Hypothalamus (tissue), 51 donors: ENCODE results near the gene CCDC14.
"Not testable (repeated sequence)": the region's sequence is repeated elsewhere in the genome, so short reads cannot be mapped to it uniquely, and the experiment has no call there.

Source experiments
- DNase-seq, 51 donors: peaks; one replicate each; lab custom pipeline; 2025; lab: John Stamatoyannopoulos, UW

Gene CCDC14

GRCh38 chr3:123966799-123967198, 5.8 kb upstream of the CCDC14 start:
- DNase-seq: not testable (repeated sequence)

- not testable (repeated sequence) for DNase-seq
Observed at GRCh38 chr3:123964793-123965192, 3.8 kb upstream of the CCDC14 start.

GRCh38 chr3:123961508-123961856, 453 bp upstream of the CCDC14 start:
- DNase-seq: no peak

- DNase-seq: no peak
Observed at GRCh38 chr3:123953735-123954134, 7.3 kb downstream of the CCDC14 start.

- no peak for DNase-seq
Observed at GRCh38 chr3:123952844-123953520, 8.0 kb downstream of the CCDC14 start.

- DNase-seq: no peak
Observed at GRCh38 chr3:123951522-123952447, 9.2 kb downstream of the CCDC14 start.

GRCh38 chr3:123949641-123950040, 11.4 kb downstream of the CCDC14 start:
- no peak for DNase-seq

GRCh38 chr3:123948449-123948848, 12.6 kb downstream of the CCDC14 start:
- no peak for DNase-seq

GRCh38 chr3:123947482-123947881, 13.5 kb downstream of the CCDC14 start:
- DNase-seq: no peak

GRCh38 chr3:123941542-123941941, 19.5 kb downstream of the CCDC14 start:
- no peak for DNase-seq

GRCh38 chr3:123941121-123941520, 19.9 kb downstream of the CCDC14 start:
- DNase-seq: no peak

- no peak for DNase-seq
Observed at GRCh38 chr3:123939706-123940105, 21.3 kb downstream of the CCDC14 start.

GRCh38 chr3:123936400-123936799, 24.6 kb downstream of the CCDC14 start:
- no peak for DNase-seq

- no peak for DNase-seq
Observed at GRCh38 chr3:123935830-123936229, 25.2 kb downstream of the CCDC14 start.

GRCh38 chr3:123934250-123934649, 26.8 kb downstream of the CCDC14 start:
- DNase-seq: no peak

GRCh38 chr3:123930445-123930844, 30.6 kb downstream of the CCDC14 start:
- DNase-seq: no peak

- DNase-seq: no peak
Observed at GRCh38 chr3:123929325-123929724, 31.7 kb downstream of the CCDC14 start.

GRCh38 chr3:123926396-123926795, 34.6 kb downstream of the CCDC14 start:
- no peak for DNase-seq

GRCh38 chr3:123920868-123921267, 40.2 kb downstream of the CCDC14 start:
- DNase-seq: no peak

GRCh38 chr3:123920383-123920782, 40.6 kb downstream of the CCDC14 start:
- DNase-seq: no peak

GRCh38 chr3:123919353-123919752, 41.7 kb downstream of the CCDC14 start:
- no peak for DNase-seq

- DNase-seq: no peak
Observed at GRCh38 chr3:123914829-123915228, 46.2 kb downstream of the CCDC14 start.
